GM19043 (cell line): ENCODE data around the gene CAMP.
"Not testable (repeated sequence)": the region's sequence is repeated elsewhere in the genome, so short reads cannot be mapped to it uniquely, and the experiment has no call there.

ENCODE experiments used
- ATAC-seq: cut with Tn5 transposase; IDR thresholded peaks from one replicate; pipeline ENCODE4 v1.9.1; 2021; ENCODE audit warnings: low read depth; ENCODE audit not compliant: unreplicated experiment

The CAMP gene

DNA sequence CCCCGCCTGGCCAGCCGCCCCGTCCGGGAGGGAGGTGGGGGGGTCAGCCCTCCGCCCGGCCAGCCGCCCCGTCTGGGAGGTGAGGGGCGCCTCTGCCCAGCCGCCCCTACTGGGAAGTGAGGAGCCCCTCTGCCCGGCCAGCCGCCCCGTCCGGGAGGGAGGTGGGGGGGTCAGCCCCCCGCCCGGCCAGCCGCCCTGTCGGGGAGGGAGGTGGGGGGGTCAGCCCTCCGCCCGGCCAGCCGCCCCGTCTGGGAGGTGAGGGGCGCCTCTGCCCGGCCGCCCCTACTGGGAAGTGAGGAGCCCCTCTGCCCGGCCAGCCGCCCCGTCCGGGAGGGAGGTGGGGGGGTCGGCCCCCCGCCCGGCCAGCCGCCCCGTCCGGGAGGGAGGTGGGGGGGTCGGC, 11.5 kb upstream of the CAMP start:
- not testable (repeated sequence) for ATAC-seq

DNA sequence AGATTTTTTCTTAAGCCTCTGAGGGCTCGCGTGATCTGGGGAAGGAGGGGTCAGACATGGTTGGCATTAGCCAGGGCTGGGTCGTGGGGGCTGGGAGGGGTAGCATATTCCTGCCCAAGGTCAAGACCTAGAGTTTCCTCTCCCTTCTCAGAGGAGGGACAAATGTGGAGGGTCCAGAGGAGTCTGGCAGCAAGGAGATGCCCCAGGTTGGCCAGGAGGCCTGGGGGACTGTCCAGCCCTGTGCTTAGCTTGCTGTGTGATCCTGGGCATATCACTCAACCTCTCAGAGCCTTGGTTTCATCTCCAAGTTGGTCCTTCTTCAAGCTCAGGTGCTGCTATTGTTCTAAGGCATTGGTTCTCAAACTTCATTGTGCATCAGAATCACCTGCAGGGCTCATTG, 9.1 kb upstream of the CAMP start:
- ATAC-seq, result no peak

DNA sequence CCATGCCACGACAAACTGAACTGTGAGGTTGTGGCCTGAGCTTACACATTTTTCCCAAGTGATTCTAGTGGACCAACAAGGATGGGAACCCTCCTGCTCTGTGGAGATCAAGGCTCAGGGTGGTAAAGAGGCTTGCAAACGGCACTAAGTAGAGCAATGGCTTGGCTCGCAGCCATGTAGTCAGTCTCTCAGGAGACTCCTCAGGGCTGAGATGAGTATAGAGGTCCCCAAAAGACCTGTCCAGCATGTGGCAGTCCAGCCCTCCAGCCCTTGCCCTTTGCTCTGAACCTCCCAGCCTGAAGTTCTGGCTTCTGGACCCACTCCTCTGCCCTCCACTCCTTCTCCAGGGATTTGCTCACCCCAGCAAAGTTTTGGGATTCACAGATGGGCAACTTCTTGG, 8.3 kb upstream of the CAMP start:
- ATAC-seq, result no peak

DNA sequence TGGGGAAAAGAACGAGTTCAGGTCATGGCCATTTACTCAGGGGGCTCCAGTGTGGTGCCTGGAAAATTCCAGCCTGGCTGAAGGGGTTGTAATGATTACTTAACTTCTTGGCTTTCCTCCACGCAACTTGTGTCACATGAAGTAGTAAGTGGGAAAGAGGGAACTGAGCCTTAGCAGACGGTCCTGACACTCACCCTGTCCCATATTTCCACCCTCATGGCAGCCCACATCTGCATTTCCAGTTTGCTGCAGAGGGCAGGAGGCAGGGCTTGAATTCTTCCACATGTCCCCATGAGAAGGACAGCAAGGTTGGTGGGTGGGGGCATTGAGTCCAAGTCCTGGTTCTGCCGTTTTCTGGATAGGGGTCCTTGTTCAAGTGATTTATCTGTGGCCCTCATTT, 7.8 kb upstream of the CAMP start:
- no peak for ATAC-seq

DNA sequence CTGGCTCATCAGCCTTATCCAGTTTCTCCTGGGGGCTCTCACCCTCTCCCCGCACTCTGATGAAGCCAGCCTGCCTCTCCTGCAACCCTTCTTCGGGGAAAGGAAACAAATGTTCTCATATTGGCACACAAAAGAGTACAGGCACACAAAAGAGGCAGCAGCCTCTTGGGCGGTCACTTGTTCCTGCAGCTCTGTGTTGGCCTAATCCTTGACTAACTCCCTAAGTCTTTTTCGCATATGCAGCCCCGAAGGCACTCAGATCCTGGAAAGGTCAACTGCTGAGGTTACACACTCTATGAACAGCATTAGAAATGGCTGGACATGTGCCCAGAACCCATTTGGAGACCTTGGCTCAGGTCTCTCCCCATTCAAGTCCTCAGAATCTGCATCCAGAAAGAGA, 7.4 kb upstream of the CAMP start:
- ATAC-seq, result no peak

DNA sequence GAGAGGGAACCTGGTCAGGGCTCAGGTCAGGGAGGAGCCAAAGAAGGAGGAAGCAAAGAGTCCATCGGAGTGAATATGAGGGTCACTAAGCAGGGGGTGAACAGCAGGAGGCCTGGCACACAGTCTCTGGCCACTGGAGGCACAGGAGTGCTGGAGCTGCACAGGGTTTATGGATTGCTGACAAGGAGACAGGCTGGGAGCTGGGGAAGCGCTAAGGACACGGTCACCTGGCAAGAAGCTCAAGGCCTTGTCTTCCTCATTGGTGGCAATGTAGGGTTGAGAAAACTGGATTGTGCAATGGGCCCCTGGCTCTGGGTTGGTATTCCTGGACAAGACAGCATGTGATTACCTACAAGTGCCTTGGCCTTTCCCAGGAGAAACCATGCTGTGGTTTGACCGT, 5.8 kb upstream of the CAMP start:
- no peak for ATAC-seq

DNA sequence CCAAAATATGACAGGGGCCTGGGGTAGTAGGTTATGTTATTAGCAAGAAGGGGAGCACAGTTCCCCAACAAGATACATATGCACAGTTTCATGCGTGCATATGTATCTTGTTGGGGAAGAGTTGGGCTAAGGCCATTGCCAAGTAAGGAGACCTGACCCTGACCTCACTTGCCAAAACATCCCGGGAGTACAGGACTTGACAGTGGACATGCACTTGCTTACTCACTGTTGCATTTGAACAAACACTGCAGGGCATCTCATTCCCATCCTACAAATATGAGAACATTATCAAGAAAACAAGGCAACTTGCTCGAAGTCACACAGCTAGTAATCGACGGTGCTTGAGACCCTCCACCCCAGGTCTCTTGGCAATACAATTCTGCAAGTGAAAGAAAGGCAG, 4.8 kb upstream of the CAMP start:
- ATAC-seq, result no peak

DNA sequence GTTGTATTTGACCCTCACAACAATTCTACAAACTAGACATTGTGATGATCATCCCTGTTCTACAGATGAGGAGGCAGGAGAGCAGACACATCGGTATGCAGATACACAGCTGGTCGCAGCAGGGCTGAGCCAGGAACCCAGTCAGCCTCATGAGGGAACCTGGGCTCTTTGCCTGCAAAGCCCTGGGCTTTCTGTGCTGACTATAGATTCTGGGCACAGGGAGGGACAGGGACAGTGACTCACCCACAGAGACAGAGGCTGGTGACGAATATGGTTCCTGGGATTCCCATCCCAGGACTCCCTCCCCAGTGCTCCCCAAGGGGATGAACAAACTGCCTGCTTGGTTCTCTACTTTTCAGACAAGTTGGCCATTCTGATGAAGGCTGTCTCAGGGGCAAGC, 3.8 kb upstream of the CAMP start:
- no peak for ATAC-seq

DNA sequence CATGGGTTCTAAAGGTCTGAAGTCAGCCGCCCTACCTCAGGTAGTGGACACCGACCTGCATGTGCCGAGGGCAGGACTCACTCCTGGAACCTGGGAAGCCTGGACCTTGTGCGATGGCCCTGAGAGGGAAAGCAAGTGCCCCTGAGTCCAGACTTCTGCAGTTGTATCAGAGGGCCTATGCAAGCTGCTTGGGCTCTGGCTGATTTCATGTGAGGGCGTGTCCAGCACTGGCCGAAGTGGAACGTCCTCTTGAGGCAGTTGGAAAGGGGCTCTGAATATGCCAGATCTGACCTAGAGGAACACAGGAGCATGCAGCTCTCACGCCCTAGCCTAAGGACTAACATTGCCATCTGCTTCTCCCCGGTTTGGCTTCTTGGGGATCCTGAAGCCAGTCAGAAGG, 2.5 kb upstream of the CAMP start:
- ATAC-seq, result no peak

DNA sequence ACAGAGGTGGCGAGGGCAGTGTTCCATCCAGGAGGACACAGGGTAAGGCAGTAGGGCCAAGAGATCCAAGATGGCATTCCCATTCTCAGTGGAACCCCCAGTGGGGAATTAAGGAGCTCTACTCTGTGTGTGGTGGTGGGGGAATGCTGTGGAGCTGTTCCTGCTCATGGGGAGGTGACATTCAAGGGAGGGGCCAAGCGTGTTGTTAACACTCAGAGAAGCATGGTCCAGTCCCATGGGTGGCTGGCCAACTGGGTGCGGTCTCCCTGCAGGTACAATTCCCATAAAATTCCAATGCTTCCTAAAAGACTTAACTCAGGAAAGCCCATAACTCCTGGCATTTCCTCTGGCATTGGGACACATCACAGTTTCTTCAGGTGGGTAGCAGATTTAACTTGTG, 2.3 kb downstream of the CAMP start:
- ATAC-seq, result no peak

DNA sequence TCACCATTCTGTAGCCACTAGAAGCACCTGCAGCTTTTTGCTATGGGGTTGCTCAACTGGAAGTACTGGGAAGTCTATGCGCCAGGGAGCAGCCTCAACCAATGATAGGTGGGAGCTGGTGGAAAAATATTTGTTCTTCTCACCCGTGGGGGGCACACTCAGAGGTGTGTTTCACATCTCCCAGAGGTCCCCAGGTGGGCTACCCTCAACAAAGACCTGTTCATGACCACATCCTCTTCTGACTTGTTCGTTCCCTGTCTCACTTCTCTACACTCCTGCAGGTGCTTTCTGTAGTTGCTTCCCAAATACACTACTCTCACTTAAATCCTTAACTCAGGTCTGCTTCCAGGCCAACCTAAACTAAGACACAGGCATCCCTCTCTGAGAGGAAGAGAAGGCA, 3.6 kb downstream of the CAMP start:
- no peak for ATAC-seq

DNA sequence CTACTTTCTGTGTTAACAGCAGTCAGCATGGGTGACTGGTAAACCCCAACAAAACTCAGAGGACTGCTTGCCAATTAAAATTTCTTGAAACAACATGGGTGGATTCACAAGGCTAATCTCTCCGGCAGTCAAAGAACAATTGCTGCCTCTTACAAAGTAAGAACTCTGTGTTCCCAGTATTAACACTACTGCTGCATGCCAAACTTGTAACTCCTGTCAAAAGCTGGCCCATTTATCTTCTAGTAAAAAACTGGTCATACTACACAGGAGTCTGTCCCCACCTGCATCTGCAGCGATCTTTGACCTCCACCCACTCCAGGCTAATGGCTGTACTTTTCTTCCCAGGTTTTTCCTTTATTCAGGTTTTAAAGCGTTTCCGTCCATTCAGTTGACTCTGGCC, 8.9 kb downstream of the CAMP start:
- no peak for ATAC-seq

DNA sequence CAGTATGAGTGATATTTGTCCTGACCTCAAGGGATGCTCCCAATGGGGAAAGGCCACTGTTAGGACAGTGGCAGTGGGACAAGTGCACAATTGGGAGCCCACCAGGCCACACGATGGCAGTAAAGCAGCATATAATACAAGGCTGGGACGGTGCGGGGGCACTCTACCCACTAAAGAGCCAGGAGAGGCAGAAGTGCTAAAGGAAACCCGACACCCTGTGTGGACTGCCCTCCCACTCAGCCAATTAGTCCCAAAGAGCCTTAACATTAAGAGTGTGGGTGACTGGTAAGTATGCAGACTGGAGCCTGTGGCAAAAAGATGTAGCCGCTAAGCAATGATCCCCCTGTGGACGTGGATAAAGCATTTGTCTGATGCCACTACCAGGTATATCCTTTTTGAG, 9.4 kb downstream of the CAMP start:
- ATAC-seq, result no peak

DNA sequence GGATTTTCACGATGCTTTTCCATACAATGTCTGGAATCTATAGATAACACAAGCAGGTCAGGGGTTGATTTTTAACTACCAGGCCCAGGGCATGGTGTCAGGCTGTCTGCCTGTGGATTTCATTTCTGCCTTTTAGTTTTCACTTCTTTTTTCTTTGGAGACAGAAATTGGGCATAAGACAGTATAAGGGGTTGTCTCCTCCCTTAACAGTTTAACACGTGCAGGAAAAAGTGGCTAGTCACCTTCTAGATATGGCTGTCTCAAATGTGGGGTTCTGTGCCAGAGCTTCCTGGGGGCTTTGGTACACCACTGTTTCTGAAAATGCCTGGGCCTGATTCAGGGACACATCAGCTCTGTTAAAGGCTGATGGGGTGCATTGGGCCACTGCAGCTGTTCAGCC, 10.2 kb downstream of the CAMP start:
- no peak for ATAC-seq

DNA sequence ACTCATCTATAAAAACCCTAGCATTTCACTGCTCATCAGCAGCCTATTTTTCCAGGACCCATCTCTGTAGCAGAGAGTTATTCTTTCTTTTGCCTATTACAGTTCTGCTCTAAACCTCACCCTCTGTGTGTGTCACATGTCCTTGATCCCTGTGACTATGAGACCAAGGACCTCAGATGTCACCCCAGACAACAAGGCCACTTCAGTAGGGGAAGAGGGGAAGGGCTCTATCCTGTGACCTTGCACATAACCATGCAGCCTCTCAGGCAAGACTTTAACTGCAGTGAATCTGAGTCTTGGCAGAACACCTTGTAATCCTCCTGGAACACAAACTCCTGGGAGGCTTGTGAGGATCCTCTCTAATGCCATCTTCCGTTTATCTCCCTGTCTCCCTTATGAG, 13.2 kb downstream of the CAMP start:
- ATAC-seq, result no peak

DNA sequence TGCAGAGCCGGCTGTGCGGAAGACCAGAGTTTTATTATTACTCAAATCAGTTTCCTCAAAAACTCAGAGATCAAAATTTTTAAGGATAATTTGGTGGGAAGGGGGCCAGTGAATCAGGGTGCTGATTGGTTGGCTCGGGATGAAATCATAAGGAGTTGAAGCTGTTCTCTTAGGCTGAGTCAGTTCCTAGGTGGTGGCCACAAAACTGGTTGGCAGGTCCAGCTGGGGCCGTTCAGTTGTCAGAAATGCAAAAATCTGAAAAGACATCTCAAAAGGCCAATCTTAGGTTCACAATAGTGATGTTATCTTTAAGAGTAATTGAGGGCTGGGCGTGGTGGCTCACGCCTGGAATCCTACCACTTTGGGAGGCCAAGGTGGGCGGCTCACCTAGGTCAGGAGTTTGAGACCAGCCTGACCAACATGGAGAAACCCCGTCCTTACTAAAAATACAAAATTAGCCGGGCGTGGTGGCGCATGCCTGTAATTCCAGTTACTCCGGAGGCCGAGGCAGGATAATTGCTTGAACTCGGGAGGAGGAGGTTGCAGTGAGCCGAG, 15.3 kb downstream of the CAMP start:
- ATAC-seq, result no peak

DNA sequence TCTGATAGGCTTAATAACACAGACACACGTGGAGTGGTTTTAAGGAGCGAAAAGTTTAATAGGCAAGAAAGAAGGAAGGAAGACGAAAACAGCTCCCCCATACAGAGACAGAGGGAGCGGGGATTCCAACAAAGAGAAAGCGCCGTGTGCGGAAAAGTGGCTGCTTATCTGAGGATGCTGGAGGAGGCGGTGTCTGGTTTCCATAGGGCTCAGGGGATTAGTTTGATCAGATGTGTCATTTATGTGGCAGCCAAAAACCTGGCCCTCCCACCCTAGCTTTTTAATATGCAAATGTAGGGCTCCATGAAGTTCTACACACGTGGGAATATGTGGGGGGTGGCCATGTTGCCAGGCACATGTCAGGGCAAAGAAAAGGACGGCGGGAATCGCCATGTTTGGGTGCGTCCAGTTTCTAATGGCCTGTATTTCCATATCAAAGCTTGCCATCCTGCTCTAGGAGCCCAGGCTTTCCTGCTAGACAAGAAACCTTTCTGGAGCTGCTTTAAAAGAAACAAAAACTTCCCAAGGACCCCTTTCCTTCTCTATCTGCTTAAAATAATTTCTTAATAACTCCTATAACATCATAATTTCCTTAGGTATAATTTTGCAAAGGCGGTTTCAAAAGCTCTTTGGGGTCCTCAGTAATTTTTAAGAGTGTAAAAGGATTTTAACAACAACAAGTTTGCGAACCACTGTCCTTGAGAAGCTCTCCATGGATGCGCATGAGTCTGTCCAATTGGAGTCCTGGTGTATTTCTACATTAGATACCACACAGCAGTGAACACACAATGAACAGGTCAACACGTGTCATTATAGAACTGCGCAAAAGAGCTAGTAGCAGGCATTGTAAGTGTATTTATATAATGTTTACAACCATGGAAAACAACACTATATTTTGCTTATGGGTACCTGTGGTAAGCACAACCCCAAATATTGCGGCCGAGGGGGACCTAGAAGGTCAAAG, 17.0 kb downstream of the CAMP start:
- no peak for ATAC-seq

DNA sequence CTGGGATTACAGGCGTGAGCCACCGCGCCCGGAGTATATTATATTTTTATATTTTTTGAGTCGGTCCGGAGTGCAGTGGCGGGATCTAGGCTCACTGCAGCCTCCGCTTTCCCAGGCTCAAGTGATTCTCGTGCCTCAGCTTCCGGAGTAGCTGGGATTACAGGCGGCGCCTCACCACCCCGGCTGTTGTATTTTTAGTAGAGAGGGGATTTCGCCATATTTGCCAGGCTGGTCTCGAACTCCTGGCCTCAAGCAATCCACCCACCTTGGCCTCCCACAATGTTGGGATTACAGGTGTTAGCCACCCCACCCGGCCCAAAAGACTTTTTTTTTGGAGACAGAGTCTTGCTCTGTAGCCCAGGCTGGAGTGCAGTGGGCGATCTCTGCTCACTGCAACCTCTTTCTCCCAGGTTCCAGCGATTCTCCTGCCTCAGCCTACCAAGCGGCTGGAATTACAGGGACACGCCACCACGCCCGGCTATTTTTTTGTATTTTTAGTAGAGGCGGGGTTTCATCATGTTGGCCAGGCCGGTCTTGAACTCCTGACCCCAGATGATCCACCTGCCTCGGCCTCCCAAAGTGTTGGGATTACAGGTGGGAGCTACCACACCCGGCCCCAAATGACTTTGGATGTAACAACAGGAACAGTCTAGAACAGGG, 18.6 kb downstream of the CAMP start:
- ATAC-seq, result no peak

DNA sequence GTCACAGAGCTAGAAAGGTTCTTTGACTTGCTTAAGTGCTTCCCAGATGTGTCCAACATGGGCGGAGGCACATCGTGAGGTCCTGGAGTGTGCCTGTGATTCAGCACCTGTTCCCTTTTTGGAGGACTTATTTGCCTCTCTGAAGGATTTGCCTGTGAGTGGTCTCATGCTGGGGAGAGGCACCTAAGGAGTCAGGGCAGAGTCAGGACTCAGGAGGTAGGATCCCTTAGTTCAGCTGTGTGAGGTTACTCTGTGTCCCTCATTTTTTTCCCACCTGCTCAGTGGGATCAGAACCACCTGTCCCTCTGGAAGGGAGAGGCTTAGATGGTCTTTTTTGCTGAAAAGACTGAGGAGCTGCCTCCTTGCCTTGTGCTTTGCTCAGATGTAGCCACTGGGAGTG, 20.6 kb downstream of the CAMP start:
- no peak for ATAC-seq

DNA sequence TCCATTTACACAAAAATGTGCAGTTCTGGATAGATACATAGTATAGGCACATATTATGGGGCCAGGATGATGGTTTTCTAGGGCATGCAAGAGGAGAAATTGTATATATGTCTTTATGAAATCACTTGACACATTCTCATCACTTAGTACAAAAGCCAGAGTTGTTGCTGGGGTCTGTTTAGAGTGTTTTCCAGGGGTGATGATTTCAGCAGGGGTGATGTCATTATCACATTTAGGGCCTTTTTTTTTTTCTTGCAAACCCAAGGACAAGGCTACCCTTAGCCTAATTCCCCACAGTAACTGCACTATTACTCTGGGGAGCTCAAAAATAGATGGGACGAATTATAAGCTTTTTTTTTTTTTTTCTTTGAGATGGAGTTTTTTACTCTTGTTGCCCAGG, 21.2 kb downstream of the CAMP start:
- ATAC-seq, result no peak

DNA sequence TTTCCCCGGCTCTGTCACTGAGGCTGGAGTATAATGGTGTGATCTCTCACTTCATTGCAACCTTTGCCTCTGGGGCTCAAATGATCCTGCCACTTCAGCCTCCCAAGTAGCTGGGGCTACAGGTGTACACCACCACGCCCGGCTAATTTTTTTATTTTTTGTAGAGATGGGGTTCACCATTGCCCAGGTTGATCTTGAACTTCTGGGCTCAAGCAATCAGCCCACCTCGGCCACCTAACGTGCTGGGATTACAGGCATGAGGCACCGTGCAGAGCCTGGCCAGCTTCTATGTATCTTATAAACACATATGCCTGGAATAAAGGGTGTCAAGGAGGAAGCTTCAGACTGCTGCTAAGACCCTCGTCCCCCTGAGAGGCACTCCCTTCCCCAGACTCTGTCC, 21.8 kb downstream of the CAMP start:
- ATAC-seq, result no peak

DNA sequence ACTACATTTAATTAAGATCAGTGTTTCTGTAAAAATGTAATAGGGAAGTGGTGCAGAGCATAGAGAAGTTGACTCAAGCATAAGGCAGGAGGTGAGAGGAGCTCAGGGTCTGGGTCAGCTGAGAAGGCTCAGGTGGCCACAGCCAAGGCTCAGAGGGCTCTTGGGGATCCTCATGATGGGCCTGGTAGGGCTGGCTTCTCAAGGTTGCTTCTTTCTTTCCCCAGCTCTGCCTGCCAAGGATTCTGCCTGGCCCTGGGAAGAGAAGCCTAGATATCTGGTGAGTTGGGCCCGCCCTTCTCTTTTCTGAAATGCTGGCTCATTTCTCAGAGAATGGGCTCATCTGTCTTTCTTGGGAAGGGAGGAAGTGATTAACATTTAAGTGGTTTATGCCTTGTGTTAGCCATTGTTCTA, 24.1 kb downstream of the CAMP start:
- ATAC-seq, result no peak
